ENCODE data around the gene MYO1G.
A peak's percentile ranks its signal among the peaks of the same experiment; 100 is the strongest.
"Not testable (repeated sequence)": the region's sequence is repeated elsewhere in the genome, so short reads cannot be mapped to it uniquely, and the experiment has no call there.

The MYO1G gene

DNA sequence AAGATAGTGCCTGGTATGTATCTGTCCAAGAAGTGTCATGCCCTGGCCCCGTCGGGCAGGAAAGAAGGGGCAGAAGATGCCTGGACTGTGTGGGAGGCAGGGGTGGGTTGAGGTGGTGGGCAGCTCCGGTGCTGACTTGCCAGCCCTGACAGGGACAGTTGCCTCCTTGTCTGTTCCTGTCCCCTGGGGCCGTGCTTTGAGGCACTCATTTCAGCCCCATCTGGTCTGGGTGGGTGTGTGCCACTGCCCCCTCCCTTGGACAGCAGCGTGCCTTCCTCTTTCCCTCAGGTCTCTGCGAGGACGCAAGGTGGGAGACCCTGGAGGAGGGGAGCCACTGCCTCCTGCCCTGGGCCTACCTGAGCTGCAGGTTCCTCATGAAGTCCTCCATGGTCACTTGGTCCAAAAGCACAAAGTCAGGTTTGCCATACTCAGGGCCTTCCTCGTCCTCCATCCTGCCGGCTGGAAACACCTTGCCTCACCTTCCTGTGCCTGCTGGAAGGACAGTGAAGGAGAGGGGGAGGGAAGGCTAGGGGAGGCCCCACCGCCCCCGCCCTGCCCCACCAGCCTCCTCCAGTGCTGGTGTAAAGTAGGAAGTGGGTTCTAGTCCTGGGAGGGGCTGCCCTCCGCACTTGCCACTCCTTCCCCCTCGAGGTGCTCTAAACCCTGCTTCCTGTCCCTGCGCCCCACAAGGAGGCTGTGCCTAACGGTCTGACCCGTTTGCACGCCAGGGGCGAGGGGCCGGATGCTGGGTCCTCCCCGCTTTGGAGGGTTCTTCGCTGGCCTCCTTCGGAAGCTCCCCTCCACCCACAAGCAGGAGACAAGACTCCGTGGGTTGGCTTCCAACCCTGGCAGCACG lies at the start of gene MYO1G:
MYO1G (minus strand) TSS at position 505 of the 856 bp plus-strand sequence; CDS start at position 451, 54 bp downstream.
- peak; percentile 72 for DNase-seq (ENCODE audit: low read depth)

GRCh38 chr7:45028138-45028919 lies 49.5 kb upstream of the MYO1G start:
- no peak for DNase-seq (ENCODE audit: low read depth)

DNA sequence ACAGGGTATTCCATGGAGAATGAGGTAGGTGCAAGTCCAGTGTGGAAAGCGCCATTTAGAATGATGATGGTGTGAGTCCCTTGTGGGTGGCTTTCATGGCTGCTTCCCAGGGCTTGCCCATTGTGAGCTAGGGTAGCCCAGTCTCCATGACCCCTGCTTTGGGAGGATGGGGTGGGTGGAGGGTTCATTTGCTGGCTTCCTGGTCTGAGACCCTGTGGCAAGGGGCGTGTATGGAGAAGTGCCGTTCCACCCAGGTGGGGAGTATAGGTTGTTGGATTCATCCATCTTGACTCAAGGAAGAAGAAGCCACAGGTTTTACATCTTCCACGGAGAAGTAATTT lies 48.9 kb upstream of the MYO1G start:
- DNase-seq (ENCODE audit: low read depth): no peak

- no peak for DNase-seq (ENCODE audit: low read depth)
Measured at GRCh38 chr7:45026984-45027773, 48.4 kb upstream of the MYO1G start.

DNA sequence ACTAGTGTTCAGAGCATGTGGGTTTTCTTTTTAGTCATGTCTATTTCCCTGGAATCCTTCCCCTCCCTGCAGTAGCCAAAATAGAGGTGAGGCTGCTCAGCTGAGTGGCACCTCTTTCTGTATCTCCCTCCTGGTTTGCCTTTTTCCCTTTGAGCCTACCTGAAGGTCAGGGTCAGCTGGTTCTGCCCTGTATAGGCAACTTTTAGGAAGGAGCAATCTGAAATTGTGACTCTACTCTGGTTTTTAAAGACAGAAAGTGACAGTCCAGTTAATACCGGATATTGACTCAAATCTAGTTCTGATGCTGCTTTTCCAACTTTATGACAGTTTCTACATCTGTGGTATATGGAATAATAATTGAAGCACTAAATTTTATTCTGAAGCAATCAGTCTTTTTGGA lies 47.2 kb upstream of the MYO1G start:
- DNase-seq (ENCODE audit: low read depth): no peak

- not testable (repeated sequence) for DNase-seq (ENCODE audit: low read depth)
Measured at GRCh38 chr7:45025473-45025872, 46.7 kb upstream of the MYO1G start.

DNA sequence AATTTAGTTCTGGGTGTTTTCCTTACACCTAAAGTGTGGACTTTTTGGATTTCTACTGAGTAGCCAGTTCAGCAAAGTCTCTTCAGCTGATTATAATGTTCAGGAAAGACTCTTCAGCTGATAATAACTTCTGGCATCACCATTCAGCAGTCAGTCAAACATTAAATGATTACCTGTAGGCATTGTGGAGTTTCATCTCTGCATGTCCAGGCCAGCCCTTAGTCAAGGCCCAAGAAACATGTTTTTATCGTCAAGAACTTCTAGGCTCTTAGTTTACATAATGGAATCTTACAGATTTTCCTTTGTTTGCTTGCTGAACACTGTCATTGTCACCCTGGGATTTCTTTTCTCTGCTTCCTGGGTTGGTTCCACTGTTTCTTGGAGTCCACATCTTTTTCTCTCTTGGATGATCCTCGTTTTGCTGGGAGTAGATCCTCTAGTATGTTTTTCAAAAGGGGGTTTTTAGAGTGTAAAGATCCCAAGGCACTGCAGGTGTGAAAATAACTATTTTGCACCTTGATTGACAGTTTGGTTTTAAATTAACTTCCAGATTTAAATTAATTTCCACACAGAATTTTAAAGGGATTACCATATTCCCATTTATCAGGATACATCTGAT lies 45.4 kb upstream of the MYO1G start:
- no peak for DNase-seq (ENCODE audit: low read depth)

DNA sequence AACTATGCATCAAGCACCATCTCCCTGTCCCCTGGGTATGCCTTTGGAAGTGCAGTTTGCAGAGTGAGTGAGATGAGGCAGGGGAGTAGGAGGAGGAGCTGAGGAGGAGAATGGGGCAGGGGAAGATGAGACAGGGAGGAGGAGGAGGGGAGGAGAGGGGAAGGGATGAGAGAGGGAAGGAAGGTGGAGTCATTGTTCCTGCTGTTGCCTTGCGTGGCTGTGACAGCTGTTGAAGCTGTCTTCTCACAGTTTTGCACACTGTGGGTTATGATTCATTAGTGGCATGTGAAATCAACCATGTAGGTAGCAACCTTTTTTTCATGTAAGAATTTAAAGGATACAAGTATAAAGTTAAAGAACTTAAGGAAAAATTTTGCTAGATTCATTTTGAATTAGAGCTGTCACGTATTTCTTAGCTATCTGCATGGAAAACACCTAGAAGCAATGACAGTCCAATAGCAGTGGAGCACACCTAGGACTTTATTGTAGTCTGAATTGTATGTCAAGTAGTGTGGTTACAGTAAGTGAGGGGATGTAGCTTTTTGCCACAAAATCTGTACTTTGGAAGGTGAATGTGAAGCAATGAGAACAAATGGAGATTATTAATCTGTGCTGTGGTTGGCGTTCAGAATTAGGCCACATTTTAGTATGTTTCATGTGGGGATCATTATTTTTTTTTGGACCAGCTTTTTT lies 42.9 kb upstream of the MYO1G start:
- DNase-seq (ENCODE audit: low read depth): no peak

GRCh38 chr7:45020915-45021314 lies 42.1 kb upstream of the MYO1G start:
- DNase-seq (ENCODE audit: low read depth): no peak

DNA sequence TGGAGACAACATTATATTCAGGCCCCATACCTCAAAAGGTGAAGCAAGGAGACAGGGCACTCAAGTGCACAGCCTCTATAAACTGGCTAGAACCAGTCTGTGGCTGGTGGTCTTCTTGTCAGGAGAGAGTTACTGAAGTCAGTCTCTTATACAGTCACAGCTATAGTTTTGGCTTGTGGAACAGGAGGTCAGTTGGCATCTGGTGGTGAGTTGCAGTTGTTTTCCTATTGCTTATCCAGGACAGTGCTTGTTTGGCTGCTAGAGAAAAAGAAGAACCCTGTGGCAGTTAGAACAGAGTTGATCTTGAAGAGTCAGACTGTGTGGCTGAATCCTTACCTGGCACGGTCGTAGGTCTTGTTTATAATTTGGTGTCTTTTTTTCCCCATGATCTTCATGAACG lies 38.4 kb upstream of the MYO1G start:
- DNase-seq (ENCODE audit: low read depth): no peak

DNA sequence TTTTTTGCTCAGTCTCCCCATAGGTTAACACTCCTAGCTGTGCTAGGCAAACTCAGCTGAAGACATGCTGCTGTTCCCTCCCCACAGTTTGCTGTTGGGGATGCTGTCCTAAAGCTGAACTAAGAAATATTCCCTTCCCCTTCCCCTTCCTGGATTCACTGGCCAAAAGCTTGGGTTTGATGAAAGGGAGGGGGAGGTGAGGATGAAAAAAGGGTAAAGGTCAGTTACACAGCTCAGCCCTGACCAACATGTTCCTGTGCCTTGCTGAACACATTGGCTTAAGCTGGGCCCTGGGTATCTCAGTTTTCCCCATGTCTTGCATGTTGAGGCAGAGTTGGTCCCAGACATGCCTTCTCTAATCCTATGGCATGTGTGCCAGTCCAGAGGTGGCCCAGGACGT lies 36.5 kb upstream of the MYO1G start:
- no peak for DNase-seq (ENCODE audit: low read depth)

GRCh38 chr7:45013465-45013967 lies 34.7 kb upstream of the MYO1G start:
- no peak for DNase-seq (ENCODE audit: low read depth)

- DNase-seq (ENCODE audit: low read depth): no peak
Measured at GRCh38 chr7:45007571-45008328, 28.9 kb upstream of the MYO1G start.

DNA sequence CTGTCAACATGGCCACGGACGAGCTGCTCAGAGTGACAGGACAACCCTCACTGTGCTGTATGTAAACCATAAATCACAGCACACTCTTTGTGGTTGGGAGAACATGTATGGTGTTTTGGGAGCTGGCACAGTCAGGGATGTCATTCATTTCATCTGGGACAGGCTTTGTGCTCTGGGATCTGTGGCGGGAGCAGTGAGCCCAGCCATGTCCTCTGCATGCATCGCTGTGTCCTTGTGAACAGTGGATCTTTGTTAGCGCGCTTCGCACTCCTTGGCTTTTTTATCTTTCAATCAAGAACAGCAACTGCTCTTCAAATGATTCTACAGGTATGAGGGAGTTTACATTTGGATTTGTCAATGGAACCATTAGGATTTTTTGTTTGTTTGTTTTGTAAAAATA lies 28.3 kb upstream of the MYO1G start:
- DNase-seq (ENCODE audit: low read depth): no peak

- no peak for DNase-seq (ENCODE audit: low read depth)
Measured at GRCh38 chr7:45003789-45004188, 25.0 kb upstream of the MYO1G start.

GRCh38 chr7:45001826-45002225 lies 23.0 kb upstream of the MYO1G start:
- no peak for DNase-seq (ENCODE audit: low read depth)

- peak; percentile 42 for DNase-seq (ENCODE audit: low read depth)
Measured at GRCh38 chr7:45001138-45001694, 22.4 kb upstream of the MYO1G start.

DNA sequence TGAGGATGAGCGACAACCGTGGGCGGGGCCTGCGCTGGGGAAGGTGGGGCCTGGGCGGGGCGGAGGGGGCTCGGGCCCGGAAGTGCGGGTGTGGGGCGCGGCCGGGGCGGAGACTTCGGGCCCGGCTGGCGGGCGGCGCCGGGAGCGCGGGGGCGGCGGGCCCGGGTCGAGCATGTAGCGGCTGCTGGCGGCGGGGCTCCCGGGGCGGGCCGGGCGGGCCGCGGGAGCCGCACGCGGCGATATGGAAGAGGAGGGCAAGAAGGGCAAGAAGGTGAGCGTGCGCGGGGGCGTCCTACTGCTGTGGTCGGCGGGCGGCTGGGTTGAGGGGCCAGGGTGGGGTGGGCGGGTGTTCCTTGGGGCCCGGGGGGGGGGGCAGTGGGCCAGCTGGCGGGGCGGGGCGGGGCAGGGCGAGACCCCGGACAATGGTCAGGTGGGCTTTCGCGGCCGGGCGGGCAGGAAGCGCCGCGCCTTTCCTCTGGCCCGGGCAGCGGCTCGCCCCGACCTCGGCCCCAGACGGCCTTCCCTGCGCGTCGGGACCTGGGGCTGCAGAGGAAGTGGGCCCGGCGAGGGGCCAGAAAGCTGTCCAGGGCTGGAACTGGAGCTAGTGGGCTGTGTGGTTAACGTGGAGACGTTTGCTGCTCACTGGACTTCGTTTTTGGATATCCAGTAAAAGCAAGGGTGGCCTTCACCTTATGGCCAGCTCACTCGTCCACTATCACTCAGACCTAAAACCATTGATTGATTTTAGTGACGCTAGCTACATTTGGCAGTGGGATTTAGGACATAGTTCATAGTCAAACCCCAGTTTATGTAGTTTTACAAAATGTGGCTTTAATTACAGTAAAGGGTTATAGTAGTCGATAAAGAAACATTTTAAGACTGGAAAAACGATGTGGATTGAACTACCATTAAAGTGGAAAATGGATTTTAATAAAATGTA lies 21.5 kb upstream of the MYO1G start, which contains the start of gene CCM2:
CCM2 (plus strand) TSS at position 109 of the 940 bp plus-strand sequence; CDS start at position 242, 133 bp downstream.
- DNase-seq (ENCODE audit: low read depth): no peak

Measured in stimulated activated CD8-positive, alpha-beta memory T cell treated with anti-CD3 and anti-CD28 coated beads, Interleukin-12 subunit alpha, Interleukin-12 subunit beta, amount 100 ng/mL, for 4 hours (primary cell).